Measurements from ENCODE around the gene C1orf116. TPM values are rescaled to one million over a fixed set of nuclear protein-coding genes. Genes with fewer than 3 reads are reported as not detected.

Gene C1orf116
- total RNA-seq, 1 donor: not detected

DNA sequence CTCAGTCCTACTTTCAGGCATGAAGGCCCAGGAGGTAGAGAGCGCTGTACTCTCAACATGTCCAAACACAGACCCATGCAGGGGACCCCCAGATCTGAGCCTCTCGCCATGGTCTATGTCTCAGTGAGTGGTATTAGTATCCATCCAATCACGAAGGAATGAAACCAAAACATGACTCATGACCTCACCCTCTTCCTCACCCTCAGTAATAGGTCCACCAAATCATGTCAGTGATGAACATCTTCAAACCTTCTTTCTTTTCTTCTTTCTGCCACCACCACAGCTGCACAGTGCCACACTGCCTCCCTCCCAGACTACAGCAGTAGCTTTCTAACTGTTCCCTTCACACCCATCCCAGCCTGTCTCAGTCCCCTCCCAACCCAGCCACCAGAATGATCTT is 16.8 kb downstream of the C1orf116 start:
- Histone ChIP-seq H3K79me2 (ENCODE audit: insufficient read depth, low read length) (no peaks in the 10 kb centered on the region), H3K27me3 (ENCODE audit: insufficient read depth, low read length) (no peaks in the 10 kb centered on the region), H3K4me3 (ENCODE audit: insufficient read depth, low read length) (no peak overlapping the region), H3K36me3 (ENCODE audit: insufficient read depth, low read length) (no peaks in the 10 kb centered on the region), H3K9me3 (ENCODE audit: low read depth, low read length) (no peaks in the 10 kb centered on the region), H3K4me1 (ENCODE audit: insufficient read depth, low read length) (peaks cover 12% of the 10 kb centered on the region), H2AFZ (ENCODE audit: low read length) (no peak overlapping the region), H3K4me2 (ENCODE audit: insufficient read depth, low read length) (no peak overlapping the region), H3K27ac (ENCODE audit: low read depth, low read length) (no peak overlapping the region), H4K20me1 (ENCODE audit: insufficient read depth, low read length) (no peaks in the 10 kb centered on the region)
- no peak for DNase-seq (ENCODE audit: insufficient read length, low spot score, missing footprints)
- TF ChIP-seq, protein P1, sequence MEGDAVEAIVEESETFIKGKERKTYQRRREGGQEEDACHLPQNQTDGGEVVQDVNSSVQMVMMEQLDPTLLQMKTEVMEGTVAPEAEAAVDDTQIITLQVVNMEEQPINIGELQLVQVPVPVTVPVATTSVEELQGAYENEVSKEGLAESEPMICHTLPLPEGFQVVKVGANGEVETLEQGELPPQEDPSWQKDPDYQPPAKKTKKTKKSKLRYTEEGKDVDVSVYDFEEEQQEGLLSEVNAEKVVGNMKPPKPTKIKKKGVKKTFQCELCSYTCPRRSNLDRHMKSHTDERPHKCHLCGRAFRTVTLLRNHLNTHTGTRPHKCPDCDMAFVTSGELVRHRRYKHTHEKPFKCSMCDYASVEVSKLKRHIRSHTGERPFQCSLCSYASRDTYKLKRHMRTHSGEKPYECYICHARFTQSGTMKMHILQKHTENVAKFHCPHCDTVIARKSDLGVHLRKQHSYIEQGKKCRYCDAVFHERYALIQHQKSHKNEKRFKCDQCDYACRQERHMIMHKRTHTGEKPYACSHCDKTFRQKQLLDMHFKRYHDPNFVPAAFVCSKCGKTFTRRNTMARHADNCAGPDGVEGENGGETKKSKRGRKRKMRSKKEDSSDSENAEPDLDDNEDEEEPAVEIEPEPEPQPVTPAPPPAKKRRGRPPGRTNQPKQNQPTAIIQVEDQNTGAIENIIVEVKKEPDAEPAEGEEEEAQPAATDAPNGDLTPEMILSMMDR (IDR thresholded peaks at IDR 0.05; ENCODE audit: extremely low read depth, low read depth, low read length): no peak

DNA sequence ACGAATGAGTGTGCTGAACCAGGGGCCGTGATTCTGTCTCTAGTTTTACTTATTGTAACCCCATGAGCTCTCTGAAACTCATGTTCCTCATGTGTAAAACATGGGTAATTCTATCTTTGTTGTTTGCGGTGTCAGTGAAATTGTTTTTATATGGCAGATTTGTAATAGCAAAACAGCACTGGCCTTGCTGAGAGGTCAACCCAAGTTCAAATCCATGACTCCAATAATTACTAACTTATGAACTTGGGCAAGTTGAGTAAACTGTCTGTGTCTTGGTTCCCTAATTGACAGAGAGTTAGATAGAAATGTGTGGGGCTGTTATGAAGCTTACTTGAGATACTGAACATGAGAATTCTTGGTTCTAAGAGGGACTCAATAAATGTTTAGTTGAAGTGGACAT is 17.8 kb downstream of the C1orf116 start:
- Histone ChIP-seq H3K79me2 (ENCODE audit: insufficient read depth, low read length) (no peaks in the 10 kb centered on the region), H3K27ac (ENCODE audit: low read depth, low read length) (no peak overlapping the region), H3K4me1 (ENCODE audit: insufficient read depth, low read length) (peaks cover 5% of the 10 kb centered on the region), H3K4me3 (ENCODE audit: insufficient read depth, low read length) (no peak overlapping the region), H2AFZ (ENCODE audit: low read length) (no peak overlapping the region), H4K20me1 (ENCODE audit: insufficient read depth, low read length) (no peaks in the 10 kb centered on the region), H3K9me3 (ENCODE audit: low read depth, low read length) (no peaks in the 10 kb centered on the region), H3K4me2 (ENCODE audit: insufficient read depth, low read length) (no peak overlapping the region), H3K36me3 (ENCODE audit: insufficient read depth, low read length) (no peaks in the 10 kb centered on the region), H3K27me3 (ENCODE audit: insufficient read depth, low read length) (no peaks in the 10 kb centered on the region)
- TF ChIP-seq, protein P1 (IDR thresholded peaks at IDR 0.05; ENCODE audit: extremely low read depth, low read depth, low read length): no peak
- no peak for DNase-seq (ENCODE audit: insufficient read length, low spot score, missing footprints)

DNA sequence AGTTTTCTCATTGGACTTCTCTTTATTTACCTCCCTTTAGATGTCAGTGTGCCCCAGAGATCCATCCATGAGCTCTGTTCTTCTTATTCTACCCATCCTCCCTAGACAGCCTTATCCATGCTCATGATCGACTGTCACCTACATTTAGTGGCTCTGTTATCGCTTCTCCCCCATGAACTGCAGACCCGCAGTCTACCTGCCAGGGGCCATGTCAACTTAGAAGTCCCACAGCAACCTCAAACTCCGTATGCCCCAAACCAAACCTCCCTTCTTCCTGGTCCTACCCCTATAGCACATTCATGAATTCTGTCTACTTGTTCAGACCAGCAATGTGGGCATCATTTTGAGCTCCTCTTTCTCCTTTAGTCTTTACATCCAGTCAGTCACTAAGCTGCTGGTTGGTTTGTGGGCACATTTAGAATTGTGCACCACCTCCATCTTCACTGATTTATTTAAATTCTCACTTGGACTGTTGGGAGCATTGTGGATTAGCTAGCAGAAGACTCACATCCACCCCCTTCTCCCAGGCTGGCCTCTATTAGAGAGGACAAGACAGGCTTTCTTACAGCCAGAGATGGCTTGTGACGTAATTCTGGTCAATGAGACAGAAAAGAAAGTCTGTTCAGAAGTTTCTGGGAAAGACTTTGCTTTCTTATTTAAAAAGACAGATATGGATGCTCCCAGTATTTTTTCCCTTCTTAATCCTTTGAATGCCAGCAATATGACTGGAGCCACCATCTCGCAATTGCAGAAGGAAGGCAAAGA is 19.1 kb downstream of the C1orf116 start:
- TF ChIP-seq, protein P1 (IDR thresholded peaks at IDR 0.05; ENCODE audit: extremely low read depth, low read depth, low read length): no peak
- no peaks in the 10 kb centered on the region for H3K27me3 ChIP-seq (ENCODE audit: insufficient read depth, low read length)
- no peak overlapping the region for H3K27ac ChIP-seq (ENCODE audit: low read depth, low read length)
- H3K9me3 ChIP-seq (ENCODE audit: low read depth, low read length): no peaks in the 10 kb centered on the region
- no peaks in the 10 kb centered on the region for H3K79me2 ChIP-seq (ENCODE audit: insufficient read depth, low read length)
- no peak overlapping the region for H3K4me3 ChIP-seq (ENCODE audit: insufficient read depth, low read length)
- H3K36me3 ChIP-seq (ENCODE audit: insufficient read depth, low read length): no peaks in the 10 kb centered on the region
- DNase-seq (ENCODE audit: insufficient read length, low spot score, missing footprints): no peak
- peaks cover 5% of the 10 kb centered on the region for H3K4me1 ChIP-seq (ENCODE audit: insufficient read depth, low read length)
- H2AFZ ChIP-seq (ENCODE audit: low read length): no peak overlapping the region
- H3K4me2 ChIP-seq (ENCODE audit: insufficient read depth, low read length): no peak overlapping the region
- H4K20me1 ChIP-seq (ENCODE audit: insufficient read depth, low read length): no peaks in the 10 kb centered on the region

DNA sequence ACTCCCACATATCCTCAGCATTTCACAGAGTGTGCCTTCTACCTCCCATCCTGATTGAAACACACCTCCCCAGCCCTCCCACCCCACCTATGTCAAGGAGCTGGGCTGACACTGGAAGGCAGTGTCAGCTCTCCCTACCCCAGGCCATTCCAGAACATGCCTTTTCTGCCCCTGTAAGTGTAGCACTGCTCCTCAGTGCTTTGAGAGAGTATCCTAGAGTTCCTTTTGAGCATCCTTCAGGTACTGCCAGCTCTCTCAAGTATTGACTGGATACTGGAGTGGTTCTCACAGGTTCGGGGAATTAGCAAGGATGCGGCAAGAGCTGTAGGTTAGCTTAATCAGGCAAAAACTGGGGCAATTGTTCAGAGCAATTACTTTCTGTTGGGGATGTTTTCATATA is 21.8 kb downstream of the C1orf116 start:
- H3K4me2 ChIP-seq (ENCODE audit: insufficient read depth, low read length): no peak overlapping the region
- H3K9me3 ChIP-seq (ENCODE audit: low read depth, low read length): no peaks in the 10 kb centered on the region
- DNase-seq (ENCODE audit: insufficient read length, low spot score, missing footprints): no peak
- peaks cover 13% of the 10 kb centered on the region for H3K4me1 ChIP-seq (ENCODE audit: insufficient read depth, low read length)
- H3K79me2 ChIP-seq (ENCODE audit: insufficient read depth, low read length): no peaks in the 10 kb centered on the region
- H3K36me3 ChIP-seq (ENCODE audit: insufficient read depth, low read length): no peaks in the 10 kb centered on the region
- H2AFZ ChIP-seq (ENCODE audit: low read length): no peak overlapping the region
- no peaks in the 10 kb centered on the region for H4K20me1 ChIP-seq (ENCODE audit: insufficient read depth, low read length)
- no peaks in the 10 kb centered on the region for H3K27me3 ChIP-seq (ENCODE audit: insufficient read depth, low read length)
- H3K27ac ChIP-seq (ENCODE audit: low read depth, low read length): no peak overlapping the region
- TF ChIP-seq, protein P1 (IDR thresholded peaks at IDR 0.05; ENCODE audit: extremely low read depth, low read depth, low read length): no peak
- H3K4me3 ChIP-seq (ENCODE audit: insufficient read depth, low read length): no peak overlapping the region
